GM21381 (cell line): Measurements from ENCODE around the gene FHL2.

Source experiments
- ATAC-seq: cut with Tn5 transposase; IDR thresholded peaks from one replicate; pipeline ENCODE4 v1.9.1; 2021; ENCODE audit warnings: mild to moderate bottlenecking, moderate library complexity; ENCODE audit not compliant: unreplicated experiment

The FHL2 gene, protein sequence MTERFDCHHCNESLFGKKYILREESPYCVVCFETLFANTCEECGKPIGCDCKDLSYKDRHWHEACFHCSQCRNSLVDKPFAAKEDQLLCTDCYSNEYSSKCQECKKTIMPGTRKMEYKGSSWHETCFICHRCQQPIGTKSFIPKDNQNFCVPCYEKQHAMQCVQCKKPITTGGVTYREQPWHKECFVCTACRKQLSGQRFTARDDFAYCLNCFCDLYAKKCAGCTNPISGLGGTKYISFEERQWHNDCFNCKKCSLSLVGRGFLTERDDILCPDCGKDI

DNA sequence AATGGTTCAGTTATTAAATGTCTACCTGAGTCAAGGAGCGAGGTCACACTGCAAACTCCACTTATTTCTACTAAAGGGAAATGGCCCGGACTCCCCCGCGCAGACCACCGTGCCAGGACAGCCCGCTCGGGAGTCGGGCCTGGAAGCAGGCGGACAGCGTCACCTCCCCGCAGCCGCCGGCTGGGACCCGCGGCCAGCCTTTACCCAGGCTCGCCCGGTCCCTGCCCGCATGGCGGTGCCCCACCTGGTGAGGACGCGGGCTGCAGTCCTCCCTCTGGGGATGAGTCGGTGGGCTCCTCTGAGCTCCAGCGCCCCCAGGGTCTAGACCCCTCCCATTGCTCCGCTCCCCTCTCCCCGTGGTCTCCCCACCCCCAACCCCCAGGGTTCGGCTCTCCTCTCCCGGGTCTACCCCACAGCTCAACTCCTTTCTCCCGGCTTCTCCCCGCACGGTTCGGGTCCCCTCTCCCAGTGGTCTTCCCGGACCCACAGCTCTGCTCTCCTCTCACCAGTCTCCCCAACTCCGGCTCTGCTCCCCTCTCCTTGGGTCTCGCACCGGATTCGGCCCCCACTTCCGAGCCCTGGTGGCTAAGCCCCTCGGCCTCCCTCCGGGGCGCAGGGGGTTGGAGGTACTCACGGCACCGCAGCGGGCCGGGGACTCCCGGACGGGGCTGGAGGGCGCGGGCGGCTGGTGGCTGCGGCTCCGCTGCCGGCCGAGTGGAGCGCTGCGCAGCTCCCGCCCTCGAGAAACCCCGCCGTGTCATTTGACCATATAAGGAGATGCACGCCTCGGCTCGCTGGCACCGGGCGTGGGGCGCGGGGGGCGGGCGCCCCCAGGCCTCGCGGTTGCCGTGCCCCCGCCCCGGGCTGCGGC is at the start of gene FHL2:
TSS of gene FHL2 (minus strand) at position 716 of the 871 bp plus-strand sequence. CDS start 12,535 bp downstream, outside the sequence.
- peak; percentile 100 for ATAC-seq

DNA sequence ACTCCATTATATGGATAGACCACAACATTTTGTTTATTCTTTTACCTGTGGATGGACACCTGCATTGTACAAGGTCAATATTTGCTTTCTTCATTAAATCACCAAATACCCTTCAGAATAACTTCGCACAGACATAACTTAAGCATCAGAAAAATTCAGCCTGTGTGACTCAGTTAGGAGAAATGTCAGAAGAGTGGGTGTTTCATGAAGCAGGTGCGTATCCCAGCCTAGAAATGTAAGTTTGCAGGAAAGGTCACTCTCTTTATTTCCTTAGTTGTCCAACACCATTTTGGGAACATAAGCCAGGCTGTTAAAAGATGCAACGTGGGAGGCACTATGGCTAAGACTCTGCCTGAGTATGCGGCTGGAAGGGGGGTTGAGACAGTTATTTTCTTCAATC is 48.6 kb upstream of the FHL2 start:
- no peak for ATAC-seq

DNA sequence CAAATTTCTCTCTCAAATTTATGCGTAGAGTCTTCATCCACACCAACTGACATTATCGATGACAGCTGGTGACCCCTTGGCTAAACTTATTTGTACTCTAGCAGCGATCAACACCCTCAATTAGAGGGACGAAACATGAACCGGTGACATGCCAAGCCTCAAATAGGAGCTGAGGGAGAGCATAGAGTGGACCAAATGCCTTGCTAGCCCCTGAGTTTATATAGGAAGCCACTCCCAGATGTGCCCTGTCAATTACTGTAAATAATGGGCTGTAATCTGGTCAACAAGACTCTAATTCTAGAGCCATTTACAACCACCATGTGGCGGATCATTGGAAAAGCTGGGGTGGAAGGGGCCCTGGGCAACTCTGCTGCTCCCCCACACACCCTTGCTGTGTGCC is 47.6 kb upstream of the FHL2 start:
- no peak for ATAC-seq

DNA sequence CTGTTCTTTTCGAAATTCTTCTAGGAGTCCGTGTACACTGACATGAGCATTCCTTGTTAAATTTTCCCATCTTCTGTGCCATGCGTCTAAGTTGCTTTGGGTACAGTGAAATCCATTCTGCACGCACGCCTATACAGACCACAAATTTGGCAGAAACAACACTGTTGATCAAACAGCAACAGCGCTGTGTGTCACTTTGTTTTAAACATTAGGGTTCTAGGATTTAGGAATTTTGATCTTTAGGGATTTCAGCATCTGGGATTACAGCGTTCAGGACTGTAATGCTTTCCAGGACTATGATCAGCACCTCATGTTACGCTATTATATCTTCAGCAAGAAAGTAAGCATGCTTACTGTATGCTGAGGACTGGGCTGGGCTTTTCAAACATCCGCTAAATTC is 47.1 kb upstream of the FHL2 start:
- ATAC-seq = no peak

DNA sequence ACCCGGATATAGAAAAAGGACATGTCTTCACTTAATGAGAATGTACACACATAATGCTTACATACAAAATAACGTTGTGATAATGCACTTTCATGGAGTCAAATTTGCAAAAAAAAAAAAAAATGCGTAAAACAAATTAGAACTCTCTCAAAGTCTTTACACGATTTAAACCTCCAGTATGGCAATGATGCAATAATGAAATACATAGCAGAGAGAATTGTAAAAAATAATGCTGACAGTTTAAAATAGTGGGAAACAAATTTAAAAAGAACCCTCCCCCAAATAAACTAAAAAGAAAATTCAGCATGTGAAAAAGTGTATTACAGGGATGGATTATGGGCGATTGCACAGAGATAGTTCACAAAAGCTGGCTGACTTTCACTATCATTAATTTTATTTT is 46.6 kb upstream of the FHL2 start:
- ATAC-seq = no peak

DNA sequence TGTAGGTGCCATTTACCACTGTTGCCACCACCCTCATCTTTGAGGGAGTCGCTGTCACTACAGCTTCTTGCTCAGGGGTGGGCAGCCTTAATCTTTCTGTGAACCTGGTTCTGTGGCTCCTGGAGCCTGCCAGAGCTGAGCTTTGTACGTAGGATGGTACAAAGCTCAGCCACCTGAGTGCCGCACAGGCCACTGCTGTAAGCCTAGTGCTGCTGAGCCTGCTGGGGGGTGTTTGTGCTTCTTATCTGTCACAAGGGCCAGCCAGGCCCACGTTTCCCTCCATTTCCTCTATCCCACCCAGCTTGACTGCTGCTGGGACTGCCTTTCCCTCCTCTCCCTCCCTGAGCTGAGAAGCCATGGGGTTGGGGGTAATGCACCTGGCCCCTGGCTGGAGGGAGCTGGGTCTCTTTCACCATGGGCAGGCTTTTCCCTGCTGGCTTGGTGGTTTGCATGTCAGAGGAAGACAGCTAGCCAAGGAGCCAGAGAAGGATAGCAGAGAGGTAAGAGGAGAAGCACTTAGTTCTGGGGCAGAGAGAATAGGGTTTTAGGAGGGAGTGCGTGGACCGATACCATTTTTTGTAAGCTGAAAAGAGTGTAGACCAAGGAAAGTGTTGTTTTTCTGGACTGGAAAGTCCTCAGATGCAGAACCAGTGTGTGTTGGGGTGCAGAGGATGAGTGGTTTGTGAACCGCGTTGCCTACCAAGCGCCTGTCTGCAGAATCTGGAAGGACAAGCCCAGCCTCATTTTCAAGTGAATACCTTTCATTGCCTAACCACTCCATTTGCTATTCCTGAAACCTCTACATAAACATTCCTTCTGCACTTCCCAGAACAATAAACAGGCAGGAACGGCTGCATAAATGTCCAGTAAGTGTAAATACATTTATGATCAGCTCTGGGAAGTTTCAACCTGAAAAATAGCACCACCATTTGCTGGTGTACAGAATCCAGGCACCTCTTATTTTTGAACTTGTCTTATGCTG is 45.1 kb upstream of the FHL2 start:
- no peak for ATAC-seq

DNA sequence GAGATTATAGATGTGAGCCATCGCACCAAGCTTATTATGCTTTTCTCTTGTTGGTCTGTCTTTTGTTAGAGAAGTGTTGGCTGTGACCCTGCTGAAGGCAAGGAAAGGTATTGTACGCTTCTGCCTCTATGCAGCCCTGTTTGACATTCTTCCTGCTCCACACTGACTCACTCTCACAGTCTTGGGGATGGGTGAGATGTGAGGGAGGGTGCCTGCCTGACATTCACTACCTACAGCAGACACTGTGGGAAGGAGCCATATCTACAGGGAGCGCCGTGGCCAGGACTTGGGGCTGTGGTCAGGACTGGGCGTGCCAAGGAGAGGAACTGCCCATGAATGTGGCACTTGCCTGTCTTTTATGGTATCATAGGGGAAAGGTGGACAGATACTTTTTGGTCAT is 43.9 kb upstream of the FHL2 start:
- no peak for ATAC-seq

DNA sequence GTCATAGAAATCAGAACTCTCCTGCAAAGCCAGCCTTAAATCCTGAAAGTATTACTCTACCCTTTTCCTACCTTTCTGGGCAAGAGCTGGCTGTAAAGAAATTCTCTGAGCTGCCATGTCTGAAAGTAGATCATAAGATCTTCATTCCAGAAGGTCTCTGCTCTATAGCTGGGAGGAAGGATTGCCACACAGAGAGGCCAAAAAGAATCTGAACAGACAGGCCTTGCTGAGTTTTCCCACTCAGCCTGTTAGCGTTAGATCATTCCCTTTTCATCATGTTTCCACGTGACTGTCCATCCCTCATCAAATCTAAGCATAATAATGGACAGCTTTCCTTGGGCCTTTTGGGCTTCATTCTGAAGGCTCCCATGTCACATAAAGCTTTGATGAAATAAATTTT is 43.2 kb upstream of the FHL2 start:
- no peak for ATAC-seq

DNA sequence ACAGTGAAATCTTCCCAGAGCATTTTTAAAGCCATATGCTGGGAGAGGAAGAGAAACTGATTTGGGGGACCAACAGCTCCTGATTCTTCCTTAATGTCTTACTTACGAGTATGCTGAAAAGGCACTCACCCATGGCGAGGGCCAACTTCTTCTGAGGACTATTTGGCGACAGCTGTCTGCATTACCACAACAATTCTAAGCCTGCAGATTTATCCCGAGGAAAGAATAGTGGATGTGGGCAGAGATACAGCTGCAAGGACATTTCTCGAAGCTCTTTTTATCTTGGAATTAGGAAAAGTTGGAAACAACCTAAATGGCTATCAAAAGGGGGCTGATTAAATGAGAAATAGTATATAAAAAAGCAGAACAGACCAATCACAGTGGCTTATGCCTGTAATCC is 40.3 kb upstream of the FHL2 start:
- ATAC-seq = no peak

DNA sequence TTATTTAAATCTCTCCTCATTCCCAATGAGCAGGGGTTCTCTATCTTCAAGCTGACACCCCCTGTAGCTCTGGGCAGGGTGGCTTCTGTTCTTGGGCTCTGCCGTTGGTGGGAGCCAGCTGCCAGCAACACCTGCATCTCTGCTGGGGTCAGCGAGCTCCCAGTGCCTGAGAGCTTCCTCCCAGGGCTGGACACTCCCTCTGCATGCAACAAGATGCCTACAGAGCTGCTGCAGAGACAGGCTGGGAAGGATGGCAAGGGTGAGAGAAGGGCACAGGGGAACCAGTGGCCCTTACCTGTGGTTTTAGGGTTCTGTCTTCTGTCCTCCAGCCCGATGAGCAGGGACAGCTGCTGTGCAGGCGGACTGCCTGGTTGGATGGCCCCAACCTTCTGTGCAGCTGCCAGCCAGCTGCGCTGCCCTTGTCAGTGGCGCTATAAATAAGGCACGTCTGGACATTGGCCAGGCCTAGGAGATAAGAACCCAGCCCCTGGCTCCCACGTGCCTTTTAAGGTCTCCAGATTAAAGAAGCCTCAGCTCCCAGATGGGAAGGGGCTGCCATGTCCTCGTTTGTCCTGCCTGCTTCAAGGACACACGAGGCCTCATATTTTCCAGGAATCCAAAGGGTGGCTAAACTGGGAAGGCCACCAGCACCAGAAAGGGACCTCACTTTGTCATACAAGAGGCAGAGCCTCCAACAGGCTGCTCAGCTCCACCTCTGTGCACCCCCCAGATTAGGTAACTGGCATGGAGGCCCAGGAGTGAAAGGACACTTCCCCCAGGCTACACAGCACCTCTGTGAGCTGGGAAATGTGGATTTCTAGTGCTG is 39.5 kb upstream of the FHL2 start:
- ATAC-seq = no peak

DNA sequence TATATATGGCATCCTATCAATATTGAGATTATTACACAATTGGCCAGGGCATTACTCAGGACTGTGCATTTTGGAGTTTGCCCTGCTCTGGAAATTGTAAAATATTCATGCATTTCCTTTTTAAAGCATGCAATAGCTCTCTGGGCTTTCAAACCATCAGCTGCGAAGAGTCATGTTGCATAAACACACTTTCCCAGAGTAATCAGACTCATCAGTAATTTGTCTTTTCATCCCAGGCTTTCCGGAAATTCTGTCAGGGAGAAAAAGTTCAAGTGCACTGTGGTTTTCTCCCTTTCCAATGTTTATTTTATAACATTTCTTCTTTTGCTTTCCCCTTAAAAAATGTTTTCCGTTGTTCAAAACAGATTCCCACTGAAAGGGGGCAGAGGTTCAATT is 38.9 kb upstream of the FHL2 start:
- no peak for ATAC-seq

DNA sequence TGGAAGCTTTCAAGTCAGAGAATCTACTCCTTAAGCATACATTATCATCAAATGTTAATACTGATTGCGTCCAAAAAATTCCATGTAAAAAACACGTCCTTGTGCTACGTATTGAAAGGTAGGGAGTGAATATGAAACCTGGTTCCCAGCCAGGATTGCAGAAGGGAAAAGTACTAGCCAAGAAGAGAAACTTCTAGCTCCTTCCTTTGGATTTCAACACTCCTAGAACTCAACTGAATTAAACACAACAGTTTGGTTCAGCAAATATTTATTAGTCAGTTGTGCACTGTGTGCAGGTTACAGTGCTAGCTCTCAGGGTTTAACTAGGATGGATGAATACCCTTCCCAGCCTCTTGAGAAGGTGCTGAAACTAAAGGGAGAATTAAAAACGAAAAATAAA is 33.9 kb upstream of the FHL2 start:
- ATAC-seq = no peak

DNA sequence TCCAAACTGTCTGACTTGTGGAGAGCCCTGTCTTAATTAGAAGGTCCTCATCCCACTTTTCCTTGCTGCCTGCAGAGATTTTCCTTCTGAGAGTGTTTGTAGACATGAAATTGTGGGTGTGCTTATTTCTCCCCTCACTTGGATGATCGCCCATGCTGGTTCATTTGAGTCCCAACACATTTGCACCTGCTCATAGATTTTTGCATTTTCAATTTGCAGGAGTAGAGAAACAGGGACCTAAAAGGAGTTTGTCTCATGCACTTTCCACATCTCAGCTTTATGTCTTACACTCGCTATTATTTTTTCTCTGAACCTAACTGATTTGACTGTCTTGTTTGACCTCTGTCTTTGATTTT is 33.2 kb upstream of the FHL2 start:
- ATAC-seq = no peak

DNA sequence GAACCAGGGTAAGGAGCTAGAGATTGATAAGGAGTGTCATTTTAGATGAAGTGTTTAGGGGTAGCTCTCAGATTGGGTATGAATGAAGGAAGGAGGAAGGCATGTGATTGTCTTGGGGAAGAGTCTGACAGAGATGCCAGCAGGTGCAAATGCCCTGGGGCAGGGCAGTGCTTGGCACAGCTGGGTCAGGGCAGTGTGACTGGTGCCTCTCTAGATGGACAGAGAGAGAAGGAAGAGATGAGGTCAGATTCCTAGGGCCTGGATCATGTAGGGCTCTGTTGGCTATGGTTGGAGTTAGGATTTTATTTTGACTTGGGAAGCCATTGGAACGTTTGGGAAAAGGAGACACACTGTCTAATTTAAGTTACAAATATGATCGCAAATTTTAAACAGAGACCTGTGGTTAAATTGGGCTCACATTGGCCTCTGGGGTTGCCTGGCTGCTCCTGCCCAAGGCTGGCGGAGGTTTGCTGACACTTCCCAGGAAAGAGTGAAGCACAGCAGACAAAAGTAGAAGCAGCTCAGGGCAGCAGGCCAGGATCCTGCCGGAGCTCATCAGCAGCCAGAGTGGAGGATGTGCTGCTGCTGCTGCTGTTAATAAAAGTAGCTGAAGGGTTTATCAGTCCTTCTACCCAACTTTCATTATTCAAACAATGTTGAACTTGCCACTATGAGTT is 32.7 kb upstream of the FHL2 start:
- no peak for ATAC-seq

DNA sequence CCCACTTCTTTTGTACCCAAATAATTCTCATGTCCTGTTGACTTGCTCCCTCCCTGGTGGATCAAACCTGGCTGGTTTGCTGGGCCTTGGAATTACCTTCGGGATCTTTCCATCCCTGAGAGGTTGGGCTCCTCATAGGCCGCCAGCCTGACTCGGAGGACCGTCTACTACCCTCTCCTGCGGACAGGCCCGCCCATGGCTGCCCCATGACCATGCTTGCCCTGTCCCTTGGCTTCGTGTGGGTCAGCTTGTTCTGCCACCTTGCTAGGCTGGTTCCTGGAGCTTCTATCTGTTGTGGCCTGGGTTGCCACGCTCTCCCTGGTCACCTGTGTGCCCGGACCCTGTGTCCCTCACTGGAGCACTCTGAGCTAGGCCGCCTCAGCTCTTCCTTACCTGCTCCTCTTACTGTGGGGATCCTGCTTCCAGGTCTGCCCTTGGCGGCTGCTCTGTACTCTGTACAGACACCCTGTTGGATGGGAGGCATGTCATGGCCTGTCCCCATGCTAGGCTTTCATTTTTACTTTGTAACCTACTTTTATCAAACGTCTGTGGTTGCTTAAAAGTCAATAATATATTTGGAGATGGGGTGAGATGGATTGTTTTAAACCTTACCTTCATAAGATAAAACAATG is 29.7 kb upstream of the FHL2 start:
- ATAC-seq = no peak

DNA sequence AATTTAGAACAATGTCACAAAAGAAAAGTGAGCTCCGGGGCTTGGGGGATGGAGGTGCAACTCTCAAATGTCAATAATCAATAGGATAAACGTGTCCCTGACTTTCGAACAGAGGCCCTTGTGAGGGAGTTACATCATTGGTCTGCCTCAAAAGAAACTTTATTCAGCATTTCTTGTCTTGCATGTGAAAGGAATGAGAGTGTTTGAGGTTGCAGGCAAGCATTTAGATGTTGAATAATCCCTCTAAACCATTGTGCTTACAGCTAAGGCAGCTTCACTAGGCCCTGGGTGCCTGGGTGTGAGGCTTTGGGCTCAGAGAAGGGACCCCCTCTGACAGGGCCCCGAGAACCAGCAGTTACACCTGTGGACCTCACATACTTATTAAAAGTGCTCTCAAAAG is 28.6 kb upstream of the FHL2 start:
- no peak for ATAC-seq

DNA sequence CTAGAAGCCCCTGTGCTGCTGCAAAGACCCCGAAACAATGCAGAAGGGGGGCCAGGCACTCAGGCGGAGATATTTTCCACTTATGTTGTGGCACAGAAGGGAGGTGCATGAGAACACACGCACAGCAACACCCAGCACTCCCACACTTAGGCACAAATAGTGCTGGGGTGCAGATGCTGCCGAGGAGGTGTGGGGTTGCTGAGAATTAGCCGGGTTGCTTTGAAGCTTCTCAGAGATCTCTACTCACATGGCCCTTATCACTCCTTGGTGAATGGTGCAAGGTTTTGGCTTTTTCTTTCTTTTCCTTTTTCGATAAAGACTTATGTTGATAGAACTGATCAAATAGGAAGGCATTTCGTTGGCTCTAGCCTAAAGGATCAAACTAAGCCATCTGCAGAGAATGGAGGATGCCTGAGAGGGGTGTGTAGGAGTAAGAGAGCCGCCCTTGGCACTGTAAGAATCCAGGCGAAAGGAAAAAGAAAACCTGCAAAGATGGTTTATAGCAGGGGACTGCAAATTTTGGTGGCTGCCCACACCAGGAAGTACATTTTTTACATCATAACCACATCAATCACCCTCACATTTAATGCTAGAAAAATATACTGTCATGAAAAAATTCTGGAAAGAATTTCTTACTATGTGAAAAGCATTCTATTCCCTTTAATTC is 27.9 kb upstream of the FHL2 start:
- no peak for ATAC-seq

DNA sequence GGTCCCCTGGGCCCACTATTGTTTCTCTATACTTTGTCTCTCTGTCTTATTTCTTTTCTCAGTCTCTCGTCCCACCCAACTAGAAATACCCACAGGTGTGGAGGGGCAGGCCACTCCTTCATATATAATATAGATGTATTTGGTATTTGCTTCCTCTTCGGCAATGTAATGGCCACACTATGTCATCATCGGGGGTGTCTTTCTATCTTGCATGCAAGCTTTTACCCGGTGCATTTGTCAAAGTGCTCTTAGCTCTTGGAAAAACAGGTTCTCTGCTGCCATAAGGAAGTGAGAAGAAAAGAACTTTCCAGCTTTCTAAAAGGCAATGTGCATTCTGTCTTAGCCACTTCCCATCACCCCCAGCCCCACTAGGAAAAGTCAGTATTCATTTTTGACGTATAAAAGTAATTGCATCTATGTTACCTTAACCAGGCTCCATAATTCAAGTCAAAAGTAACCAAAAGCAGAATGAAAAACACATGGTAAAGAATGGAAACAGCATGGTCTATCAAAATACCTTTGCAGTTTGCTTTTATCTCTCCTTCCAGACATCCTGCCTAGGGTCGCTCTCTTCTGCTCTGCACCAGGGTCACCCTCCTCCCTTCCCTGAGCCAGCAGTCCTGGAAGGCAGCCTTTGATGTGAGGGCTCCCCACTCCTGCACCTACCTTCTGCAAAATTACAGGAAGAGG is 27.2 kb upstream of the FHL2 start:
- ATAC-seq = no peak
